Measurements from ENCODE around the gene SHB.

GRCh38 chr9:37923118-37923795 is 145.8 kb downstream of the SHB start:
- TF ChIP-seq CTCF (conservative IDR thresholded peaks at IDR 0.05; ENCODE audit: low read length) = no peak
- TF ChIP-seq EZH2phosphoT487 (IDR thresholded peaks at IDR 0.05; ENCODE audit: borderline replicate concordance, low read depth, low read length) = no peak
